Right ventricle myocardium inferior (tissue), 1 donor: ENCODE measurements around the gene ARHGAP19. TPM values are rescaled to one million over a fixed set of nuclear protein-coding genes. Genes with fewer than 3 reads are reported as not detected.

Experiments
- ATAC-seq: fragments of 200-7000 bp; cut with Tn5 transposase; one replicate; pipeline ENCODE4 v1.9.1; 2020; ENCODE audit warnings: mild to moderate bottlenecking, moderate library complexity
- DNase-seq: peaks from one replicate; pipeline ENCODE4 v3.0.0; 2021; ENCODE audit errors: missing footprints
- intact Hi-C: fragments of 100-400 bp; cut with DNase I; formaldehyde crosslinking; loops from one replicate; pipeline ENCODE4 v1.11.0; 2022
- total RNA-seq: library from RNA; stranded (reverse); fragmentation: NEBNext Ultra II Directional; extraction: Animal tissue kit (Norgen Biotek cat#: 25700); gene quantifications from one replicate; pipeline ENCODE4 v1.2.1, GENCODE V29; 2021
- donor health status: DM: no; HTN: yes; CAD: no; lungs with severe emphysema.

Gene ARHGAP19
- total RNA-seq, 1 donor from 2014 or later, result 5.6 TPM

DNA sequence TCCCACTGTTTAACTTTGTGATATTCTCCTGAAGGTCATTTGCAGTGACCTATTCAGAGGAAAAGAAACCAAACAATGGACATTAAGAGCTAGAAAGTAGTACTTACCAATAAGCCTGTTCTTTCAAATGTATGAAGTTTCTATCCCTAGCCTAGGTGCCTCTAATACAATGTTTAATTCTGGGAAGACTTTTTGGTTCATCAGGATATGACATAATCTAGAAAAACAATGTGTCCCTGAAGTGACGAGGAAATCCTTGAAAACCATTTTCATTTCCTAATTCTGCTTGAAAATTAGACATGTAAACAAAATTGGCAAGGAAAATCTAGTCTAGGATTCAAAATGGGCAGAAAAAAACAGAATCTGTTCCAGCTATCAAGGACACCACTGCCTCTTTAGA lies 36.1 kb downstream of the ARHGAP19 start:
- ATAC-seq (no peak), DNase-seq (no peak)
- intact Hi-C loops, result no loop called here

DNA sequence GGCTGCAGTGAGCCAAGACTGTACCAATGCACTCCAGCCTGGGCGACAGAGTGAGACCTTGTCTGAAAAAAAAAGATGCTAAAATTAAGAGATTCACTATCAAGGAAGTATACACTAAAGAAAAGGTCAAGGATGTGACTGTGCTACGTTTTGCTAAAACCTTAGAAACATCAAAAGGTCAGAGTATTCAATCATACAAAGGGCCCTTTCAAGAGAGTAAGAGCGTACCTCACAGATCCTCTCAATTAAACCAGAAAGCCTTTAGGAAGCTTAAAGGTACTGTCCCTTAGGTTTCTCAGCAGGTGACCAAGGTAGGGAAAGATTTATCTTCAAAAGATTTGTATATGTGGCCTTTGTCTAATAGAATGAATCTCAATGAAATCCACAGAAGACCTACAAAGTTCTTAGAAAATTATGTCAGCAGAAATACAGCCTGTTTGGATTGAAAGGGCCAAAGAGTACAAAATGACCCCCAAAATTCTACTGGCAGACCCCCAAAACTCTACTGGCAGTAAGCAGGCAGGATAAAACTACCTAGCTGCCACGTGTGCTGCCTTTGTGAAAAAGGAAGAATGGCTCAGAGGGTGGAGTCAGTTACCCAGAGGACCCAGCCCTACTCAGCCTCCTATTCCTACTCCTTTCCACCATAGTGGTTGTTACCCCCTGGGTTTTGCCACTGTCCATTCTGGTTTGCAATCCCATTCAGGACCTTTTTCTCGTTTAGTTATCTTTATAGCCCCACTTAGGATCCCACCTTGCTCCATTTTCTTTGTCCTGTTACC lies 36.7 kb downstream of the ARHGAP19 start:
- DNase-seq, result no peak
- intact Hi-C loops, result no loop called here
- no peak for ATAC-seq

DNA sequence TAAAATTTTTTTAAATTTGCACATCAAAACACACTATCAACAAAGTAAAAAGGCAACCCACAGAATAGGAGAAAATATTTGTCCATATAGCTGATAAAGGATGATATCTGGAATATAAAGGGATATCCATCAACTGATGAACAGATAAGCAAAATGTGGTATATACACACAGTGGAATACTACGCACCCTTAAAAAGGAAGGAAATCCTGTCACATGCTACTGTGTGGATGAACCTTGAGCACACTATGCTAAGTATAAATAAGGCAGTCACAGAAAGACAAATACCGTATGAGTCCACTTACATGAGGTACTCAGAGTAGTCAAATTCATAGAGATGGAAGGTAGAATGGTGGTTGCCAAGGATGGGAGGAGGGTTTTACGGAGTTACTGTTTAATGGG lies 37.7 kb downstream of the ARHGAP19 start:
- ATAC-seq, result no peak
- intact Hi-C loops, result no loop called here
- no peak for DNase-seq

DNA sequence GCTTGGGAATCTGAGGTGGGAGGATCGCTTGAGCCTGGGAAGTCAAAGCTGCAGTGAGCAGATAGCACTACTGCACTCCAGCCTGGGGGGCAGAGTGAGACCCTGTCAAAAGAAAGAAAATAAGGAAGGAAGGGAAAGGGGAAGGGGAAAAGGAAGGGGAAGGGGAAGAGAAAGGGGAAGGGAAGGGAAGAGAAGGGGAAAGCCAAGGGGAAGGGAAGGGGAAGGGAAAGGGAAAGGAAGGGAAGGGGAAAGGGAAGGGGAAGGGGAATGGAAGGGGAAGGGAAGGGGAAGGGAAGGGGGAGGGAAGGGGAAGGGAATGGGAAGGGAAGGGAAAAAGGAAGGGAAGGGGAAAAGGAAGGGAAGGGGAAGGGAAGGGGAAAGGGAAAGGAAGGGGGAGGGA lies 41.5 kb downstream of the ARHGAP19 start:
- DNase-seq (no peak), ATAC-seq (no peak)
- intact Hi-C loops, result no loop called here

GRCh38 chr10:97243836-97244235 lies 48.6 kb downstream of the ARHGAP19 start:
- DNase-seq, result no peak
- ATAC-seq, result no peak
- intact Hi-C loops, result no loop called here

DNA sequence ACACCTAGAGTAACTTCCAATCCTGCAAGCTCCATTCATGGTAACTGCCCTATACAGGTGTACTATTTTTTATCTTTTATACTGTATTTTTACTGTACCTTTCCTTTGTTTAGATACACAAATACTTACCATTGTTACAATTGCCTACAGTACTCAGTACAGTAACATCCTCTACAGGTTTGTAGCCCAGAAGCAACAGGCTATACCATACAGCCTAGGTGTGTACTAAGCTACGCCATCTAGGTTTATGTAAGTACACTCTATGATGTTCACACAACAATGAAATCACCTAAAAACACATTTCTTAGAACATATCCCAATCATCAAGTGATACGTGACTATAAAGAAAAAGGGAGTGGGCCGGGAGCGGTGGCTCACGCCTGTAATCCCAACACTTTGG lies 53.6 kb downstream of the ARHGAP19 start:
- no peak for ATAC-seq
- no peak for DNase-seq
- intact Hi-C loops, result no loop called here

- DNase-seq, result no peak
- intact Hi-C loops, result no loop called here
- ATAC-seq, result no peak
Measured at GRCh38 chr10:97235353-97235752, 57.1 kb downstream of the ARHGAP19 start.

GRCh38 chr10:97234400-97234799 lies 58.0 kb downstream of the ARHGAP19 start:
- ATAC-seq, result no peak
- no peak for DNase-seq
- intact Hi-C loops, result no loop called here

- ATAC-seq, result no peak
- intact Hi-C loops, result no loop called here
- no peak for DNase-seq
Measured at GRCh38 chr10:97230146-97230545, 62.3 kb downstream of the ARHGAP19 start.

- intact Hi-C loops, result no loop called here
- no peak for DNase-seq
- ATAC-seq, result no peak
Measured at GRCh38 chr10:97229322-97230015, 63.0 kb downstream of the ARHGAP19 start.

DNA sequence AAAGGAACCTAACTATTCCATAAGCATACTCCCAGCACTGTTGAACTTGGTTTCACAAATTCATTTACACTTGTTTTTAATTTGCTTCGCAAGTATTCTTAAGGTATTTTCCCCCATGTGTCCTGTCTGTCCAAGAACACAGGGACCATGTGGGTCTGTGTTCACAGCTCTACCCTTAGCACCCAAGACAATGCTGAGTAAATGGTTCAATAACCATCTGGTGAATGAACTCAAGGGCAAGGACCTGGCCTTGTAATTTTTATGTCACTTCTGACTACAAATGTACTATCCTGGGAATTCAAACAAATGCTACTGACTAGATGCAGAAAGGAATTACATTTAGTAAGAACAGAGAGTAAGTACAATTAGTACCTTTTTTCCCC lies 63.7 kb downstream of the ARHGAP19 start:
- intact Hi-C loops, result no loop called here
- ATAC-seq, result no peak
- no peak for DNase-seq

- DNase-seq (no peak), ATAC-seq (no peak)
- intact Hi-C loops, result no loop called here
Measured at GRCh38 chr10:97228130-97228774, 64.2 kb downstream of the ARHGAP19 start.

- DNase-seq (no peak), ATAC-seq (no peak)
- intact Hi-C loops, result no loop called here
Measured at GRCh38 chr10:97226398-97226797, 66.0 kb downstream of the ARHGAP19 start.

GRCh38 chr10:97224483-97225435 lies 67.7 kb downstream of the ARHGAP19 start:
- no peak for DNase-seq
- ATAC-seq, result no peak
- intact Hi-C loops, result no loop called here

- no peak for ATAC-seq
- no peak for DNase-seq
- intact Hi-C loops, result no loop called here
Measured at GRCh38 chr10:97222326-97222961, 70.0 kb downstream of the ARHGAP19 start.

GRCh38 chr10:97220355-97220754 lies 72.1 kb downstream of the ARHGAP19 start:
- ATAC-seq, result no peak
- intact Hi-C loops, result no loop called here
- DNase-seq, result no peak

- ATAC-seq (no peak), DNase-seq (no peak)
- intact Hi-C loops, result no loop called here
Measured at GRCh38 chr10:97217299-97217698, 75.1 kb downstream of the ARHGAP19 start.

DNA sequence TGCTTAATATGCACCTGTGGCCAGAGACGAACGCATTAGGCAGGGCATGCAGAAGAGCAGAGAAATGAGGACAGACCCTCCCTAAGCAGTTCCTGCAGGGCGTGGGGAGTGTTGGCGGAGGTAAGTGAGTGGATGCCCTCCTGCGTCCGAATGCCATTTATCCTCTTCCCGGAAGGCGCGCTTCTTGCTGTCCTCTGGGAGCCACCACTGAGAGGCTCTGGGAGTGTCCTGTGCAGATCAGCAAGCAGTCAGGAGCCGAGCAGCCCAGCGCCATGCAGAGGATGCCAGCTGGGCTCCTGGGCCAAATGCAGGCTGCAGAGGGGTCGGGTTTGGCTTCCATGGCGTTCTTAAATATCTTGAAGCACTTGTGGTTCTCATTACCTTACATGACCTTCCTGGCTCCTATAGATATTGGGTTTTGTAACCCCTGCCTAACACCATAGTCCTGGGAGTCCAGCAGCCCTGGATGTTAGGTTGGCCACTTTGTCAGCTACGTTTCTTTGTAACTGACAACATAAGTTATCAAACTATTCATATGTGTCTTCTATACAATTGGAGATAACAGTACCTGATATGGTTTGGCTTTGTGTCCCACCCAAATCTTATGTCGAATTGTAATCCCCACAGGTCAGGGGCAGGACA lies 76.7 kb downstream of the ARHGAP19 start:
- ATAC-seq (no peak), DNase-seq (no peak)
- intact Hi-C loops, result no loop called here
